NB4 (cell line): ENCODE data around the gene FGF14.
A peak's percentile ranks its signal among the peaks of the same experiment; 100 is the strongest.

Experiments used
- DNase-seq: peaks from one replicate; pipeline ENCODE4 v3.0.0; 2010; ENCODE audit warnings: low read depth
- H3K4me3 ChIP-seq: one replicate; pipeline ENCODE4 v1.5.1; 2011; ENCODE audit warnings: mild to moderate bottlenecking, low read depth, low read length, moderate library complexity
- CTCF ChIP-seq: IDR thresholded peaks from one replicate; pipeline ENCODE4 v1.5.1; 2012; ENCODE audit warnings: low read depth, low read length
- MAX ChIP-seq: IDR thresholded peaks from 2 replicates; pipeline ENCODE4 v1.6.1; 2011; ENCODE audit warnings: low read depth, low read length
- MYC ChIP-seq: IDR thresholded peaks from 2 replicates; pipeline ENCODE4 v1.6.1; 2011; ENCODE audit warnings: low read depth, low read length
- POLR2A ChIP-seq: IDR thresholded peaks from 2 replicates; pipeline ENCODE4 v1.6.1; 2011; ENCODE audit warnings: mild to moderate bottlenecking; ENCODE audit not compliant: insufficient read length; ENCODE audit errors: extremely low read depth

FGF14 gene

GRCh38 chr13:101945435-101945834 is 456.4 kb downstream of the FGF14 start:
- TF ChIP-seq MAX (no peak), POLR2A (no peak), MYC (no peak), CTCF (no peak)
- DNase-seq, result peak; percentile 8
- no peak overlapping the region for H3K4me3 ChIP-seq

- DNase-seq, result no peak
- TF ChIP-seq MAX (no peak), POLR2A (no peak), MYC (no peak)
- H3K4me3 ChIP-seq, result no peak overlapping the region
Measured at GRCh38 chr13:101944521-101944920, 457.3 kb downstream of the FGF14 start.

GRCh38 chr13:101942535-101943157 is 459.2 kb downstream of the FGF14 start:
- no peak for DNase-seq
- no peak overlapping the region for H3K4me3 ChIP-seq

GRCh38 chr13:101942038-101942437 is 459.8 kb downstream of the FGF14 start:
- no peak overlapping the region for H3K4me3 ChIP-seq
- DNase-seq, result peak; percentile 50
- TF ChIP-seq MYC, result no peak
- TF ChIP-seq CTCF, result peak; percentile 61
- TF ChIP-seq POLR2A, result no peak

More at GRCh38 chr13:101942535-101943157, 459.2 kb downstream of the FGF14 start:
- TF ChIP-seq CTCF, result no peak
- no peak for TF ChIP-seq MAX
- no peak for TF ChIP-seq POLR2A
- no peak for TF ChIP-seq MYC

- TF ChIP-seq POLR2A (no peak), CTCF (peak; percentile 26)
- DNase-seq, result peak; percentile 14
- no peak overlapping the region for H3K4me3 ChIP-seq
Measured at GRCh38 chr13:101941095-101941783, 460.6 kb downstream of the FGF14 start.

GRCh38 chr13:101939370-101939769 is 462.5 kb downstream of the FGF14 start:
- no peak for DNase-seq
- no peak overlapping the region for H3K4me3 ChIP-seq
- no peak for TF ChIP-seq MAX
- no peak for TF ChIP-seq CTCF
- TF ChIP-seq MYC, result no peak
- TF ChIP-seq POLR2A, result no peak
